Measurements from ENCODE around the gene CERT1. TPM values are rescaled to one million over a fixed set of nuclear protein-coding genes. Genes with fewer than 3 reads are reported as not detected.

Gene CERT1
- total RNA-seq, 1 donor, result 37.8 TPM

- no peak for TF ChIP-seq CTCF (IDR thresholded peaks at IDR 0.05; ENCODE audit: insufficient read depth, low read length)
- no peak overlapping the region for H3K4me3 ChIP-seq (ENCODE audit: low read depth, low read length)
- DNase-seq (ENCODE audit: low read depth), result no peak
Measured at GRCh38 chr5:75550597-75550996, 39.2 kb upstream of the CERT1 start.

GRCh38 chr5:75547812-75548211, 36.4 kb upstream of the CERT1 start:
- no peak overlapping the region for H3K4me3 ChIP-seq (ENCODE audit: low read depth, low read length)
- no peak for TF ChIP-seq CTCF (IDR thresholded peaks at IDR 0.05; ENCODE audit: insufficient read depth, low read length)
- DNase-seq (ENCODE audit: low read depth), result no peak

- no peak overlapping the region for H3K4me3 ChIP-seq (ENCODE audit: low read depth, low read length)
- no peak for TF ChIP-seq CTCF (IDR thresholded peaks at IDR 0.05; ENCODE audit: insufficient read depth, low read length)
- DNase-seq (ENCODE audit: low read depth), result no peak
Measured at GRCh38 chr5:75546830-75547229, 35.4 kb upstream of the CERT1 start.

GRCh38 chr5:75545131-75545530, 33.7 kb upstream of the CERT1 start:
- DNase-seq (ENCODE audit: low read depth), result no peak

GRCh38 chr5:75538211-75538610, 26.8 kb upstream of the CERT1 start:
- no peak for DNase-seq (ENCODE audit: low read depth)
- no peak overlapping the region for H3K4me3 ChIP-seq (ENCODE audit: low read depth, low read length)
- TF ChIP-seq CTCF (IDR thresholded peaks at IDR 0.05; ENCODE audit: insufficient read depth, low read length), result no peak

More at GRCh38 chr5:75545131-75545530, 33.7 kb upstream of the CERT1 start:
- H3K4me3 ChIP-seq (ENCODE audit: low read depth, low read length), result no peak overlapping the region
- TF ChIP-seq CTCF (IDR thresholded peaks at IDR 0.05; ENCODE audit: insufficient read depth, low read length), result no peak

- TF ChIP-seq CTCF (IDR thresholded peaks at IDR 0.05; ENCODE audit: insufficient read depth, low read length), result no peak
- DNase-seq (ENCODE audit: low read depth), result no peak
- no peak overlapping the region for H3K4me3 ChIP-seq (ENCODE audit: low read depth, low read length)
Measured at GRCh38 chr5:75536694-75537360, 25.4 kb upstream of the CERT1 start.

GRCh38 chr5:75536147-75536546, 24.7 kb upstream of the CERT1 start:
- no peak for TF ChIP-seq CTCF (IDR thresholded peaks at IDR 0.05; ENCODE audit: insufficient read depth, low read length)
- DNase-seq (ENCODE audit: low read depth), result no peak
- no peak overlapping the region for H3K4me3 ChIP-seq (ENCODE audit: low read depth, low read length)
